ENCODE data around the gene RNF113B. TPM values are rescaled to one million over a fixed set of nuclear protein-coding genes. Genes with fewer than 3 reads are reported as not detected.

RNF113B gene
- total RNA-seq, 2 experiments from 2014 or later, result not detected

DNA sequence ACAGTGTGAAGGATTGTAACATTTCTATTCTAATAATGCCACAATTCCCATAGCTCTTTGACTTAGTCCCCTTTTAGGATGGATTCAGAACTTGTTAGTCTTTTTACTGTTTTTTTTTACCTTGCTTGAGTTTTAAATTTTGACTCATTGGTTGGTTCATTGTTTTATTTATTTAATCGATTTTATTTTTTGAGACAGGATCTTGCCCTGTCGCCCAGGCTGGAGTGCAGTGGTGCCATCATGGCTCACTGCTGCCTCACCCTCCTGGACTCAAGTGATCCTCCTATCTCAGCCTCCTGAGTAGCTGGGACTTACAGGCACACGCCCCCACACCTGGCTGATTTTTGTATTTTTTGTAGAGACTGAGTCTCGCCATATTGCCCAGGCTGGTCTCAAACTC, 5.1 kb upstream of the RNF113B start:
- H3K27ac Mint-ChIP-seq, result no peak overlapping the region
- H3K9me3 Mint-ChIP-seq, result no peaks in the 10 kb centered on the region
- no peaks in the 10 kb centered on the region for H3K36me3 Mint-ChIP-seq (ENCODE audit: low read depth)
- CTCF ChIA-PET, result no interaction called here
- DNase-seq, result no peak
- intact Hi-C loops (cut with micrococcal nuclease), result no loop called here
- no peak overlapping the region for H3K4me3 Mint-ChIP-seq
- H3K27me3 Mint-ChIP-seq (ENCODE audit: low read depth), result peaks cover 5% of the 10 kb centered on the region
- no peaks in the 10 kb centered on the region for H3K4me1 Mint-ChIP-seq (ENCODE audit: low read depth)

DNA sequence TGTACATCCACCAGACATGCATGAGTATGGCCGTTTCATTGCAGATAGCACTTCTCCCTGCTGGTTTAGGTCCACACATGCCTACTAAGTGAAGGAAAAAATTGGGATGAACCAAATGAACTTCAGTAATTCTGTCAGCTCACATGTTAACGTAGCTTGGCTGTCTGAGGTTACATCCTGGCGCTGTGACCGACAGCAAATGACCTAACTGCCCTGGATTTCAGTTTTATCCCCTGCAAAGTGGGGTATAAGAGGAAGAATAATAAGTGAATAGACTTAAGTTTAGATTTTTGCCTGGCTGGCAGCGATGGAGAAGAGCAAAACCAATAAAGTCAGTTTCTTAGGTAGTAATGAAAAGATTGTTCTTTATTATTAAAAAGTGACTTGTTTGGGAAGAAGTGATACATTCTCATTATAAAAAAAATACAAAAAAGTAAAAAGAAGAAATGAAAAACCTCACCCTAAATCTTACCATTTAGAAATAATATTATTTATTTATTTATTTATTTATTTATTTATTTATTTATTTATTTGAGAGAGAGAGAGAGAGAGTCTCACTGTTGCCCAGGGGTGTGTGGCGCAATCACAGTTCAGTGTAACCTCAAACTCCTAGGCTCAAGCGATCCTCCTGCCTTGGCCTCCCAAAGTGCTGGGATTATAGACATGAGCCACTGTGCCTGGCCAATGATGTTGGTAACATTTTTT, 4.2 kb upstream of the RNF113B start:
- H3K9me3 Mint-ChIP-seq, result no peaks in the 10 kb centered on the region
- DNase-seq, result no peak
- no peaks in the 10 kb centered on the region for H3K4me1 Mint-ChIP-seq (ENCODE audit: low read depth)
- peaks cover 4% of the 10 kb centered on the region for H3K27me3 Mint-ChIP-seq (ENCODE audit: low read depth)
- no peak overlapping the region for H3K4me3 Mint-ChIP-seq
- H3K36me3 Mint-ChIP-seq (ENCODE audit: low read depth), result no peaks in the 10 kb centered on the region
- CTCF ChIA-PET, result no interaction called here
- no peak overlapping the region for H3K27ac Mint-ChIP-seq
- intact Hi-C loops (cut with micrococcal nuclease), result no loop called here

GRCh38 chr13:98180092-98180491, 3.0 kb upstream of the RNF113B start:
- no peak overlapping the region for H3K27ac Mint-ChIP-seq
- peaks cover 2% of the 10 kb centered on the region for H3K27me3 Mint-ChIP-seq (ENCODE audit: low read depth)
- intact Hi-C loops (cut with micrococcal nuclease), result no loop called here
- H3K4me1 Mint-ChIP-seq (ENCODE audit: low read depth), result no peaks in the 10 kb centered on the region
- no peaks in the 10 kb centered on the region for H3K36me3 Mint-ChIP-seq (ENCODE audit: low read depth)
- no peak for DNase-seq
- H3K9me3 Mint-ChIP-seq, result no peaks in the 10 kb centered on the region
- H3K4me3 Mint-ChIP-seq, result no peak overlapping the region
- CTCF ChIA-PET, result interaction anchor here (0.7 kb wide), 1 partner anchor 16 kb away, joined by 3 read pairs; no protein-coding TSS in a partner anchor

DNA sequence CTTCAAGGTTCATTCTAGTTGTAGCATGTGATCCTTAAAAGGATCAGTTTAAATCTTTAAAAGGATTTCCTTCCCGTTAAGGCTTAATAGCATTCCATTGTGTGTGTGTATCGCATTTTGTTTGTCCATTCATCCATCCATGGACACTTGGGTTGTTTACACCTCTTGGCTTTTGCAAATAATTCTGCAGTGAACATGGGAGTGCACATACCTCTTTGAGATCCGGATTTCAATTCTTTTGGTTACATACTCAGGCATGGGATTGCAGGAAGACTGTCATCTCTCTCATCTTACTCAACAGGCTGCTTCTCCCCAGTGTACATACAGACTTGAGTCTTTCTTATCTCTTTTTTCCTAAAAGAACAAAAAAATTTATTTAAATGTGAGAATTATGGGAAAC, 1.2 kb downstream of the RNF113B start:
- Mint-ChIP-seq H3K9me3 (no peaks in the 10 kb centered on the region), H3K4me3 (no peak overlapping the region), H3K36me3 (ENCODE audit: low read depth) (no peaks in the 10 kb centered on the region), H3K4me1 (ENCODE audit: low read depth) (no peaks in the 10 kb centered on the region), H3K27ac (no peak overlapping the region), H3K27me3 (ENCODE audit: low read depth) (peaks cover 18% of the 10 kb centered on the region)
- CTCF ChIA-PET, result no interaction called here
- intact Hi-C loops (cut with micrococcal nuclease), result no loop called here
- no peak for DNase-seq

GRCh38 chr13:98175043-98175442, 2.0 kb downstream of the RNF113B start:
- CTCF ChIA-PET, result no interaction called here
- no peak overlapping the region for H3K4me3 Mint-ChIP-seq
- H3K27ac Mint-ChIP-seq, result no peak overlapping the region
- intact Hi-C loops (cut with micrococcal nuclease), result no loop called here
- H3K4me1 Mint-ChIP-seq (ENCODE audit: low read depth), result no peaks in the 10 kb centered on the region
- no peaks in the 10 kb centered on the region for H3K36me3 Mint-ChIP-seq (ENCODE audit: low read depth)
- no peaks in the 10 kb centered on the region for H3K9me3 Mint-ChIP-seq
- peaks cover 19% of the 10 kb centered on the region for H3K27me3 Mint-ChIP-seq (ENCODE audit: low read depth)
- no peak for DNase-seq

GRCh38 chr13:98174307-98174706, 2.8 kb downstream of the RNF113B start:
- no peaks in the 10 kb centered on the region for H3K9me3 Mint-ChIP-seq
- DNase-seq, result no peak
- intact Hi-C loops (cut with micrococcal nuclease), result no loop called here
- H3K36me3 Mint-ChIP-seq (ENCODE audit: low read depth), result no peaks in the 10 kb centered on the region
- H3K27me3 Mint-ChIP-seq (ENCODE audit: low read depth), result peaks cover 19% of the 10 kb centered on the region
- CTCF ChIA-PET, result interaction anchor here (1.4 kb wide), 1 partner anchor 479 kb away, joined by 3 read pairs; no protein-coding TSS in a partner anchor
- no peak overlapping the region for H3K4me3 Mint-ChIP-seq
- no peaks in the 10 kb centered on the region for H3K4me1 Mint-ChIP-seq (ENCODE audit: low read depth)
- no peak overlapping the region for H3K27ac Mint-ChIP-seq

DNA sequence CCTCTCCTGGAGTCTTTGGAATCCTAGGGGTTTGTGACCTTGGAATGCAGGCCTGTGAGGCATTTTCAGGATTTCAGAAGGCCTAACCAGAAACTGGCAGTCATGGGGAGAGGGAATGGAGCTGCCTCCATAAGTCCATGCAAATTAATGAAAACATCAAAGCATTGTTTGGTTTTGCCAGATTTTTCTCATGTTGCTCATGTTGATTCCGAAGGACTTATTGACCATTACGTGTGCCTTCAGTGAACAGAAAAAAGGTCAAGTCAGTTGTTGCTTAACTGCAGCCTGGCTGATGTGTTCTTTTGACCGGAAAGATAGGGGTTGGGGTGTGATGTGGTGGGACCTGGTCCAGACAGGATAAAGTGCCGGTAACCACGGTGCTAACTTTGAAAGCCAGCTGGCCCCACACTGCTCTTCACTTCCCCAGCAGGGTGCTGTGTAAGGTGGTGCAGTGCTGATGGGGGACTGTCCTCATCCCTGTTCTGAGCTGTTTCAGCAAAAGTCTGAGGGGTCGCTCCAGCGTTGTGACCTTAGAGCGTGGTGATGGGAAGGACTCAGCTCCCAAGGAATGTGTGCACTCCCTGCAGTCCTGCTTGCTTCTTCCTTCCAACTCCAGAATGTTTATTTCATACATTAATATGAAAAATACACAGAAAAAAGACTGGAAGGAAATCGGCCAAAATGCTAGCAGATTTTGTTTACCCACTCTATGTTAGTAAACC, 3.5 kb downstream of the RNF113B start:
- no peaks in the 10 kb centered on the region for H3K9me3 Mint-ChIP-seq
- DNase-seq, result no peak
- H3K27me3 Mint-ChIP-seq (ENCODE audit: low read depth), result peaks cover 19% of the 10 kb centered on the region
- no peak overlapping the region for H3K27ac Mint-ChIP-seq
- CTCF ChIA-PET, result interaction anchor here (1.4 to 1.5 kb wide), 2 partner anchors 24 to 480 kb away, joined by 3 read pairs; no protein-coding TSS in a partner anchor
- H3K4me3 Mint-ChIP-seq, result no peak overlapping the region
- no peaks in the 10 kb centered on the region for H3K36me3 Mint-ChIP-seq (ENCODE audit: low read depth)
- H3K4me1 Mint-ChIP-seq (ENCODE audit: low read depth), result no peaks in the 10 kb centered on the region
- intact Hi-C loops (cut with micrococcal nuclease), result no loop called here

GRCh38 chr13:98172590-98173422, 4.3 kb downstream of the RNF113B start:
- no peak for DNase-seq
- Mint-ChIP-seq H3K4me1 (ENCODE audit: low read depth) (no peaks in the 10 kb centered on the region), H3K27ac (no peak overlapping the region), H3K36me3 (ENCODE audit: low read depth) (no peaks in the 10 kb centered on the region), H3K4me3 (no peak overlapping the region), H3K9me3 (no peaks in the 10 kb centered on the region), H3K27me3 (ENCODE audit: low read depth) (peaks cover 19% of the 10 kb centered on the region)
- intact Hi-C loops (cut with micrococcal nuclease), result no loop called here
- CTCF ChIA-PET, result interaction anchor here (1.4 to 1.5 kb wide), 2 partner anchors 25 to 481 kb away, joined by 3 read pairs; no protein-coding TSS in a partner anchor

- Mint-ChIP-seq H3K9me3 (no peaks in the 10 kb centered on the region), H3K36me3 (ENCODE audit: low read depth) (no peaks in the 10 kb centered on the region), H3K27ac (no peak overlapping the region), H3K4me1 (ENCODE audit: low read depth) (no peaks in the 10 kb centered on the region), H3K4me3 (no peak overlapping the region), H3K27me3 (ENCODE audit: low read depth) (peaks cover 19% of the 10 kb centered on the region)
- CTCF ChIA-PET, result interaction anchor here (1.5 kb wide), 1 partner anchor 26 kb away, joined by 3 read pairs; no protein-coding TSS in a partner anchor
- intact Hi-C loops (cut with micrococcal nuclease), result no loop called here
- DNase-seq, result no peak
Observed at GRCh38 chr13:98171900-98172589, 5.0 kb downstream of the RNF113B start.

DNA sequence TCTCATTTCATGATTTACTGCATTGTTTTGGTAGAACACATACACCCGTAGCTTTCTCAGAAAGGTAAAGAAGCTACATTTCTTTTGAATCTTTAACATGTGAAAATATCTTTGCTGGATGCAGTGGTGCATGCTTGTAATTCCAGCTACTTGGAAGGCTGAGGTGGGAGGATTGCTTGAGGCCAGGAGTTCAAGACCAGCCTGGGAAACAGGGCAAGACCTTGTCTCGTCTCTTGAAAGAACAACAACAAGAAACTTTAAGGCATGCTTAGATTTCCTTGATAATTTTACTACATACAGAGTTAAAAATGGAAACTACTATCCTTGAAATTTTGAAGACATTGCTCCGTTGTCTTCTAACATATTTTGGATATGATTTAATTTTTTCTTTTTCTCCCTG, 7.7 kb downstream of the RNF113B start:
- intact Hi-C loops (cut with micrococcal nuclease), result no loop called here
- Mint-ChIP-seq H3K4me1 (ENCODE audit: low read depth) (no peaks in the 10 kb centered on the region), H3K36me3 (ENCODE audit: low read depth) (no peaks in the 10 kb centered on the region), H3K27ac (no peak overlapping the region), H3K4me3 (no peak overlapping the region), H3K9me3 (no peaks in the 10 kb centered on the region), H3K27me3 (ENCODE audit: low read depth) (peaks cover 19% of the 10 kb centered on the region)
- CTCF ChIA-PET, result no interaction called here
- DNase-seq, result no peak

DNA sequence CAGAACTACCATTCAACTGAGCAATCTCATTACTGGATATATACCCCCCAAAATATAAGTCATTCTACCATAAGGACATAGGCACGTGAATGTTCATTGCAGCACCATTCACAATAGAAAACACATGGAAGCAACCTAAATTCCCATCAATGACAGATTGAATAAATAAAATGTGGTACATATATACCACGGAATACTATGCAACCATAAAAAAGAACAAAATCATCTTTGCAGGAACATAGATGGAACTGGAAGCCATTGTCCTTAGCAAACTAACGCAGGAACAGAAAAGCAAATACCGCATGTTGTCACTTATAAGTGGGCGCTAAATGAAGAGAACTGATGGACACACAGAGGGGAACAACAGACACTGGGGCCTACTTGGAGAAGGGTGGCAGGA, 14.1 kb downstream of the RNF113B start:
- no peak overlapping the region for H3K4me3 Mint-ChIP-seq
- no peaks in the 10 kb centered on the region for H3K9me3 Mint-ChIP-seq
- H3K27ac Mint-ChIP-seq, result no peak overlapping the region
- no peaks in the 10 kb centered on the region for H3K36me3 Mint-ChIP-seq (ENCODE audit: low read depth)
- CTCF ChIA-PET, result no interaction called here
- intact Hi-C loops (cut with micrococcal nuclease), result no loop called here
- no peaks in the 10 kb centered on the region for H3K4me1 Mint-ChIP-seq (ENCODE audit: low read depth)
- H3K27me3 Mint-ChIP-seq (ENCODE audit: low read depth), result peaks cover 7% of the 10 kb centered on the region
- DNase-seq, result no peak
